H1 (cell line): ENCODE measurements around the gene FHIT. TPM values are rescaled to one million over a fixed set of nuclear protein-coding genes. Genes with fewer than 3 reads are reported as not detected.

ENCODE experiments used
- CHD7 ChIP-seq: fragments of 300-600 bp; sonication (generic); IDR thresholded peaks from 2 replicates; pipeline ENCODE4 v1.7.1; 2012; ENCODE audit warnings: low read length, moderate library complexity, mild to moderate bottlenecking, inconsistent platforms; ENCODE audit not compliant: insufficient replicate concordance
- HDAC2 ChIP-seq, 2 experiments: fragments of 300-600 bp in 1 of 2; sonication (generic) in 1 of 2; IDR thresholded peaks; 2 replicates each; pipeline ENCODE4 v1.6.1; 2011 to 2012; ENCODE audit warnings: low read depth in 2 of 2, low read length in 2 of 2, mild to moderate bottlenecking in 2 of 2, moderate library complexity in 2 of 2, borderline replicate concordance in 1 of 2, inconsistent platforms in 1 of 2
- KDM4A ChIP-seq: IDR thresholded peaks from one replicate; pipeline ENCODE4 v1.7.1; 2012; ENCODE audit warnings: low read depth, mild to moderate bottlenecking, moderate library complexity, low read length, inconsistent platforms; ENCODE audit not compliant: severe bottlenecking
- RXRA ChIP-seq: IDR thresholded peaks from 2 replicates; pipeline ENCODE4 v1.6.1; 2011; ENCODE audit warnings: low read depth, mild to moderate bottlenecking, low read length, moderate library complexity; ENCODE audit not compliant: insufficient read depth
- polyA plus RNA-seq, 7 experiments: library from polyadenylated mRNA; depleted of rRNA in 3 of 7; stranded (reverse) in 5 of 7; unstranded in 2 of 7; fragments of >200 nt in 5 of 7; fragments of 200-250 nt in 2 of 7; gene quantifications; 1 replicate in 5 of 7; 2 replicates in 1 of 7; 4 replicates in 1 of 7; pipeline versions ENCODE4 v1.2.1 to v1.2.3, GENCODE V29; 2011 to 2013; ENCODE audit warnings: missing spikeins in 2 of 7, mixed read lengths in 2 of 7
- total RNA-seq: library from RNA; stranded (reverse); fragmentation: NEBNext Ultra II Directional; extraction: Animal tissue kit (Norgen Biotek cat#: 25700); gene quantifications from 2 replicates; pipeline ENCODE4 v1.2.1, GENCODE V29; 2021

FHIT gene
- total and polyA plus RNA-seq, 2 of the 8 experiments (the other 6 are each of a cell fraction or from before 2014, with no cell fraction given): 1.2 to 3.2 TPM

GRCh38 chr3:60085649-60086048 lies 1165.6 kb downstream of the FHIT start (continued):
- no peak for TF ChIP-seq CHD7
- TF ChIP-seq KDM4A: no peak
- no peak for TF ChIP-seq RXRA
- no peak for TF ChIP-seq HDAC2 (IDR thresholded peaks at IDR 0.05; ENCODE audit: borderline replicate concordance in 1 of 2, low read depth in 2 of 2, low read length in 2 of 2)
- TF ChIP-seq, all 59 proteins: peak for 0
